Left lung (tissue), 10 donors: ENCODE results near the gene SULT1B1. TPM values are rescaled to one million over a fixed set of nuclear protein-coding genes. Genes with fewer than 3 reads are reported as not detected.

Source experiments
- ATAC-seq: fragments of 200-7000 bp; cut with Tn5 transposase; one replicate; pipeline ENCODE4 v1.9.1; 2020; ENCODE audit warnings: moderate library complexity
- DNase-seq, 4 donors: peaks; one replicate each; pipeline ENCODE4 v3.0.0-alpha.2; 2013 to 2020
- H3K27ac ChIP-seq, 2 donors: fragments of 200-600 bp; sonication (generic) in 1 of 2; one replicate each; pipeline versions ENCODE4 v1.5.0 to v1.8.0; 2020 to 2021
- H3K27me3 ChIP-seq, 2 donors: fragments of 200-600 bp; sonication (generic) in 1 of 2; one replicate each; pipeline versions ENCODE4 v1.5.0 to v1.8.0; 2020 to 2021
- H3K36me3 ChIP-seq, 2 donors: fragments of 200-600 bp; sonication (generic) in 1 of 2; one replicate each; pipeline versions ENCODE4 v1.5.0 to v1.8.0; 2020 to 2021
- H3K4me1 ChIP-seq, 2 donors: fragments of 200-600 bp; one replicate each; pipeline ENCODE4 v1.8.0; 2021
- H3K4me3 ChIP-seq, 2 donors: fragments of 200-600 bp; sonication (generic) in 1 of 2; one replicate each; pipeline versions ENCODE4 v1.5.0 to v1.8.0; 2020 to 2021; ENCODE audit warnings: mild to moderate bottlenecking in 1 of 2
- H3K9me3 ChIP-seq, 2 donors: fragments of 200-600 bp; sonication (generic) in 1 of 2; one replicate each; pipeline versions ENCODE4 v1.5.0 to v1.8.0; 2020 to 2021
- CTCF ChIP-seq, 2 donors: fragments of 200-600 bp; sonication (generic) in 1 of 2; IDR thresholded peaks; one replicate each; pipeline versions ENCODE4 v1.5.0 to v1.8.0; 2021; ENCODE audit warnings: antibody characterized with exemption in 2 of 2
- intact Hi-C, 2 donors: fragments of 100-400 bp; cut with DNase I; formaldehyde crosslinking; loops; one replicate each; pipeline versions ENCODE4 v1.11.2 to v1.14.2; 2022
- polyA plus RNA-seq, 6 donors: library from polyadenylated mRNA; unstranded; fragments of 120-200 nt; gene quantifications; one replicate each; pipeline ENCODE4 v1.2.1, GENCODE V29; 2013; ENCODE audit not compliant: insufficient read length in 6 of 6
- total RNA-seq, 2 donors: library from RNA; stranded (reverse); fragmentation: NEBNext Ultra II Directional; extraction: Animal tissue kit (Norgen Biotek cat#: 25700); gene quantifications; one replicate each; pipeline ENCODE4 v1.2.1, GENCODE V29; 2021
- donor health status: DM: no; HTN: yes; CAD: no.
- donor health status: DM: no; HTN: no; CAD: no.

Gene SULT1B1
- total and polyA plus RNA-seq, 8 donors = 1.0 to 25.0 (median 2.4) TPM

GRCh38 chr4:69742596-69742995, 17.8 kb downstream of the SULT1B1 start:
- Histone ChIP-seq H3K9me3 (peaks cover 0 to 2% of the 10 kb centered on the region in 2 donors), H3K36me3 (peaks cover 0 to 4% of the 10 kb centered on the region in 2 donors), H3K27ac (peak overlapping the region in 1 of 2 donors; percentile 72), H3K4me3 (no peak overlapping the region), H3K4me1 (peaks cover 0 to 3% of the 10 kb centered on the region in 2 donors), H3K27me3 (no peaks in the 10 kb centered on the region)
- TF ChIP-seq CTCF (IDR thresholded peaks at IDR 0.05) = no peak
- intact Hi-C loops = no loop called here
- DNase-seq = peak in 1 of 4 donors; percentile 50
- no peak for ATAC-seq

DNA sequence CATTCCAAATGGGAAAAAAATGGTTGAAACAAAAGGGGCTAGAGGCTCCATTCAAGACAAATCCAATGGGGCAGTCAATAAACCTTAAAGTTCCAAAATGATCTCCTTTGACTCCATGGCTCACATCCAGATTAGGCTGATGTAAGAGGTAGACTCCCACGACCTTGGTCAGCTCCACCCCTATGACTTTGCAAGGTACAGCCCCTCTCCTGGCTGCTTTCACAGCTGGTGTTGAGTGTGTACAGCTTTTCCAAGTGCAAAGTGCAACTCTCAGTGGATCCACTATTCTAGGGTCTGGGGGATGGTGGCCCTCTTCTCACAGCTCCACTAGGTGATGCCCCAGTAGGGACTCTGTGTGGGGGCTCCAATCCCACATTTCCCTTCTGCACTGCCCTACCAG, 21.5 kb downstream of the SULT1B1 start:
- no peak overlapping the region for H3K4me3 ChIP-seq
- no peaks in the 10 kb centered on the region for H3K36me3 ChIP-seq
- no peaks in the 10 kb centered on the region for H3K27me3 ChIP-seq
- no peak overlapping the region for H3K27ac ChIP-seq
- H3K4me1 ChIP-seq = peaks cover 0 to 3% of the 10 kb centered on the region in 2 donors
- no peak for DNase-seq
- ATAC-seq = no peak
- intact Hi-C loops = no loop called here
- TF ChIP-seq CTCF (IDR thresholded peaks at IDR 0.05) = no peak
- H3K9me3 ChIP-seq = peaks cover 0 to 2% of the 10 kb centered on the region in 2 donors

DNA sequence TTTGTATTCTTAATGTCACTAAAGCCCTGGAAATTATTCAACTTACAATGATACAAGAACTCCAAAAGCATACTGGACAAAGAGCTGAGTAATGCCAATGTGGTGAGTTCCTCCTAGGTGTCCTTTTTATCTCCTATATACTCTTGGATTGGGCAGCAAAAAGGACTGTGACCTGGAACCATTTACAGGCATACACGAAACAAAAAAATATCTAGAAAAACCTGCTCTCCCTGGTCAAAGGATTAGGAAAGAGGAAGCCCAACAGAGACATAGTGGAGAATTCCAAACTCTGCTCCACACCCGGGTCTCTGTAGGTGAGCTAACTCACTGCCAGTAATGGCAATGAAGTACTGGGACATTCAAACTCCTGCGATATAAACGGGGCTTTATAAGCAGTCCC, 25.3 kb downstream of the SULT1B1 start:
- ATAC-seq = no peak
- Histone ChIP-seq H3K27ac (no peak overlapping the region), H3K4me1 (no peaks in the 10 kb centered on the region), H3K9me3 (peaks cover 0 to 2% of the 10 kb centered on the region in 2 donors), H3K4me3 (no peak overlapping the region), H3K36me3 (peaks cover 0 to 2% of the 10 kb centered on the region in 2 donors), H3K27me3 (no peaks in the 10 kb centered on the region)
- intact Hi-C loops = no loop called here
- DNase-seq = no peak
- no peak for TF ChIP-seq CTCF (IDR thresholded peaks at IDR 0.05)

DNA sequence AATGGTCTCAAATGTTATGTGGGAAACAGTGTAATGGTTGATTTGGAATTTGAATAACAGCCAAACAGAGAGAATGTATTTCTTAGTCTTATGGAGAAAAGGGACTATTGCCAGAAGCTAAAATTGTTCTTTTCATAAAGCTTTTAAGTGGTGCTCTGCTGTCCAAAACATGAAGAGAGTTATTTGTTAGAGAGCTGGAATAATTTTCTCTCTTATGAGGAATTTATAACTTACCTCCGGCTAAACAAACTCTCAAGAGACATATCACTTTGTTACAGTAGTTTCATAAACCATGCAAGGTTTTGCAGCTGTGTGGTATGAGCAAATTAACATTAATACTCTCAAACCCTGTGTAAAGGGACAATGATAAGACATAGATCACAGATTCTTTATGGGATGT, 28.6 kb downstream of the SULT1B1 start:
- no peak for TF ChIP-seq CTCF (IDR thresholded peaks at IDR 0.05)
- intact Hi-C loops = no loop called here
- H3K27ac ChIP-seq = no peak overlapping the region
- no peaks in the 10 kb centered on the region for H3K27me3 ChIP-seq
- DNase-seq (no peak), ATAC-seq (no peak)
- H3K4me1 ChIP-seq = peaks cover 0 to 5% of the 10 kb centered on the region in 2 donors
- H3K36me3 ChIP-seq = peaks cover 0 to 8% of the 10 kb centered on the region in 2 donors
- H3K9me3 ChIP-seq = no peaks in the 10 kb centered on the region
- no peak overlapping the region for H3K4me3 ChIP-seq

DNA sequence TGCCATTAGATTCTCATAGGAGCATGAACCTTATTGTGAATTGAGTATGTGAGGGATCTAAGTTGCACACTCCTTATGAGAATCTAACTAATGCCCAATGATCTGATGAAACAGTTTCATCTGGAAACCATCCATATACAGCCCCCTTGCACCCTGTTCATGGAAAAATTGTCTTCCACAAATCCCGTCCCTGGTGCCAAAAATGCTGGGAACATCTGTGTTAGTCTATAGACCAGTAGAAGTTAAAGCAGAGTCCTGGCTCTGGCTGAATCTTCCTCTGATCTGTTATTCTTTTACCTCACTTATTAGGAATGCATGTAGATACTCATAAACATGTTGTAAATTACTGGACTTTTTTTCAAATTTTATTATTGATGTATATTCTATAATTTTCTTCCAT, 29.2 kb downstream of the SULT1B1 start:
- DNase-seq = no peak
- Histone ChIP-seq H3K27me3 (no peaks in the 10 kb centered on the region), H3K4me3 (no peak overlapping the region), H3K4me1 (peaks cover 0 to 5% of the 10 kb centered on the region in 2 donors), H3K9me3 (no peaks in the 10 kb centered on the region), H3K27ac (no peak overlapping the region), H3K36me3 (peaks cover 0 to 8% of the 10 kb centered on the region in 2 donors)
- ATAC-seq = no peak
- TF ChIP-seq CTCF (IDR thresholded peaks at IDR 0.05) = no peak
- intact Hi-C loops = no loop called here
